Activated T-helper 1 cell treated with anti-CD3 and anti-CD28 coated beads, Interleukin-2, amount 50 U/mL, for 16 hours (primary cell): ENCODE data around the gene HSPB1.
"Not testable (repeated sequence)": the region's sequence is repeated elsewhere in the genome, so short reads cannot be mapped to it uniquely, and the experiment has no call there.

Source experiments
- DNase-seq, 2 donors: peaks; one replicate each; pipeline ENCODE4 v3.0.0-alpha.2; 2020; ENCODE audit warnings: low read depth in 1 of 2, low spot score in 1 of 2

HSPB1 gene

DNA sequence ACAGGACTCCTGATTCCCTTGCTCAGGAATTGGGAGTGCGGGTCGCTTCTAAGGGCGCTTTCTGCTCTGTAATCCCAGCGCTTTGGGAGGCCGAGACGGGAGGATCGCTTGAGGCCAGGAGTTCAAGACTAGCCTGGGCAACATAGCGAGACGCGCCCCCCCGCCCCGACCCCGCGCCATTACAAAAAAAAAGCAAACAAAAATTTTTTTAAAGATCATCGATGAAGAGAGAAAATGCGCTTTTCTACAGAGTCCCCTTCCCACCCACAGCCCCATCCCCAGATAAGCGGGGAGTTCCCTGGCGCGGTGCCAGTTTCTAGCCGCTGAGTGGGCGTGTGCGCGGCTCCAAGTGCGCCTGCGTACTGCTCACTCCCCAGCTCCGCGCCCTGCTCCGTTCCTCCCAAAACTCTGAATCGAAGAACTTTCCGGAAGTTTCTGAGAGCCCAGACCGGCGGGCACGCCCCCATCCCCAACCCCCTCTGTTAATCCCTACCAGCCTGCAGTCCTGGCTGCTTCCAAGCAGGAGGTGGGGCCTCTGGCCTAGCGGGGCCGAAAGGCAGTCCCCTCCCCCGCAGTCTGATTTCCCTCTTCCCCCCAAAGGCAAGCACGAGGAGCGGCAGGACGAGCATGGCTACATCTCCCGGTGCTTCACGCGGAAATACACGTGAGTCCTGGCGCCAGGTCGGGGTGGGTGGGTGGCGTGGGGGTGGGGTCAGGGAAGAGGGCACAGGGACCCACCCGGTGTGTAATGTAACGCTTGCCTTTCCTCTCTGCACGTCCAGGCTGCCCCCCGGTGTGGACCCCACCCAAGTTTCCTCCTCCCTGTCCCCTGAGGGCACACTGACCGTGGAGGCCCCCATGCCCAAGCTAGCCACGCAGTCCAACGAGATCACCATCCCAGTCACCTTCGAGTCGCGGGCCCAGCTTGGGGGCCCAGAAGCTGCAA lies 1.0 kb downstream of the HSPB1 start:
- peak; percentile 63 to 73 for DNase-seq

DNA sequence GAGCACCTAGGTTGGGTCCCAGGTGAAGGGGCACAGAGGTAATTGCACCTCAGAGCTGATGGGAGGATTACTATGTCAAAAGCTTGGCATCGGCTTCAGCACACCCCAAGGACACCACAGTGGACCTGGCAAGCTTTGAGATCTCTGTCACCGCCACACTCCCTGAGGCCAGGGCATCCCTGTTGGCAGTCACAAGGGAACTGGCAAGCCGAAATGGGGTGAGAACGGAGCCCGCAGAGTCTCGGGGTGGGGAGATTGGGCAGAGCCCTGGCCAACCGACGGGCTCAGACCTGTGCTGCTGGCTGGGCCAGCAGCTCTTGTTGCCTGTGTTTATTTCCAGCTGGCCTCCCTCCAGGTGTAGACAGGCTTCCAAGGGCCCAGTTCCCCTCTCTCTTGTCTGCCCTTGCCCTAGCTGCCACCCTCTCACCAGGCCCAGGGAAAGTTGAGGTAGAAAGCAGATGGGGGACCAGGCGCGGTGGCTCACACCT lies 2.5 kb downstream of the HSPB1 start:
- no peak for DNase-seq

DNA sequence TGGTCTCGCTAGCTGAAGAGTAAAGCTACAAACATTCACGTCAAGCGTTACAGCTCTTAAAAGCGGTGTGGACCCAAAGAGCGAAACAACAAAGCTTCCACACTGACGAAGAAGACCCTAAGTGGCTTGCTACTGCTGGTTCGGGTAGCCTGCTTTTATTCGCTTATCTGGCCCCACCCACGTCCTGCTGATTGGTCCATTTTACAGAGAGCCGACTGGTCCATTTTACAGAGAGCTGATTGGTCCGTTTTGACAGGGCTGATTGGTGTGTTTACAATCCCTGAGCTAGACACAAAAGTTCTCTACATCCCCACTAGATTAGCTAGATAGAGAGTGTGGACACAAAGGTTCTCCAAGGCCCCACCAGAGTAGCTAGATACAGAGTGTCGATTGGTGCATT lies 6.4 kb downstream of the HSPB1 start:
- not testable (repeated sequence) for DNase-seq

DNA sequence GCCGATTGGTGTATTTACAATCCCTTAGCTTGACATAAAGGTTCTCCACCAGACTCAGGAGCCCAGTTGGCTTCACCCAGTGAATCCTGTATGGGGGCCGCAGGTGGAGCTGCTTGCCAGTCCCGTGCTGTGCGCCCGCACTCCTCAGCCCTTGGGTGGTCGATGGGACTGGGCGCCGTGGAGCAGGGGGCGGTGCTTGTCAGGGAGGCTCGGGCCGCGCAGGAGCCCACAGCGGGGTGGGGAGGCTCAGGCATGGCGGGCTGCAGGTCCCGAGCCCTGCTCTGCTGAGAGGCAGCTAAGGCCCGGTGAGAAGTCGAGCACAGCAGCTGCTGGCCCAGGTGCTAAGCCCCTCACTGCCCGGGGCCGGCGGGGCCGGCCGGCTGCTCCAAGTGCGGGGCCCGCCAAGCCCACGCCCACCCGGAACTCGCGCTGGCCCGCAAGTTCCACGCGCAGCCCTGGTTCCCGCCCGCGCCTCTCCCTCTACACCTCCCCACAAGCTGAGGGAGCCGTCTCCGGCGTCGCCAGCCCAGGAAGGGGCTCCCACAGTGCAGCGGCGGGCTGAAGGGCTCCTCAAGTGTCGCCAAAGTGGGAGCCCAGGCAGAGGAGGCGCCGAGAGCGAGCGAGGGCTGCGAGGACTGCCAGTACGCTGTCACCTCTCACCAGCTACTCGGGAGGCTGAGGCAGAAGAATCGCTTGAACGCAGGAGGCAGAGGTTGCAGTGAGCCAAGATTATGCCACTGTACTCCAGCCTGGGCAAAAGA lies 7.0 kb downstream of the HSPB1 start:
- not testable (repeated sequence) for DNase-seq

DNA sequence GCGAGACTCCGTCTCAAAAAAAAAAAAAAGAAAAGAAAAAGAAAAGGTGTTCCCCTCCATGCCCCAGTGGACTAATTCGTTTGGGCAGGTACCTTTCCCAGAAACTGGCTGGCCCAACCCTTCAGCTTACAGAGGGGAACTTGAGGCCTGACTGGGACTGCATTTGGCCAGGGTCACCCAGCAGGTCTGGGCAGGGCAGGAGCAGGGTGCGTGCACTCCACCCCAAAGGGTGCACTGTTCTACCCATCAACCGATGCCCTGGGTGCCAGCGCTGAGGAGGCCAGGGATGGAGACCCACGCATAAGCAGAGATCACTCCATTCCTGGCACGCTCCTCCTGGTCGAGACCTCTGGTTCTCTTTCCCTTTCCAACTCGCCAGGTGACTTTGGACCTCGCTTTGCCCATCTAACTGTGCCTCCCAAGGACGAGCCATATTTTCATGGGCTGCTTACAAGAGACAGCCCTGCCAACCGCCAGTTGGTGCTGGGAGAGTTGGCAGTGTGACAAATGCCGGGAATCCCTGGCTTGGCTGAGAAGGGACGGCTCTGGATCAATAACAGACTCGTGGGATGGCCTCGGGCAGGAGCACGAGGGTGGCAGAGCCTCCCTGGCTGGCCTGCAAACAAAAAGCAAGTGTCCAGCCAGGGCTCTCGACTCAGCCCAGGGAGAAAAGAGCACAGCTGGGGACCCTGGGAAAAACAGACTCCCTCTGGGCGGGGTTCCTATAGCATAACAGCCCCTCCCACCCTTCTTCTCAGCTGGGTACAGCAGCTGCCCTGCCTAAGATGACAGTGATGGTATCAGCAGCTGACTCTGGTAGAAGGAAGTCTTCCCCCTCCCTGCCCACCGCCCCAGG lies 7.9 kb downstream of the HSPB1 start:
- DNase-seq: no peak

DNA sequence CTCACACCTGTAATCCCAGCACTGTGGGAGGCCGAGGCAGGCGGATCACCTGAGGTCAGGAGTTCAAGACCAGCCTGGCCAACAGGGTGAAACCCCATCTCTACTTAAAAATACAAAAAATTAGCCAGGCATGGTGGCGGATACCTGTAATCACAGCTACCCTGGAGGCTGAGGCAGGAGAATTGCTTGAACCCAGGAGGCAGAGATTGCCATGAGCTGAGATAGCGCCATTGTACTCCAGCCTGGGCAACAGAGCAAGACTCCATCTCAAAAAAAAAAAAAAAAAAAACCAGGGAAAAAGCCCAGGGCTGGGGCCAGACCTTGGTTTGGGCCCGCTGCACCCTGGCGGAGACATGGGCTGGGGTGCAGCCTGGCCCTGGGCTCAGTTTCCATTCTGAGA lies 9.4 kb downstream of the HSPB1 start:
- not testable (repeated sequence) for DNase-seq

DNA sequence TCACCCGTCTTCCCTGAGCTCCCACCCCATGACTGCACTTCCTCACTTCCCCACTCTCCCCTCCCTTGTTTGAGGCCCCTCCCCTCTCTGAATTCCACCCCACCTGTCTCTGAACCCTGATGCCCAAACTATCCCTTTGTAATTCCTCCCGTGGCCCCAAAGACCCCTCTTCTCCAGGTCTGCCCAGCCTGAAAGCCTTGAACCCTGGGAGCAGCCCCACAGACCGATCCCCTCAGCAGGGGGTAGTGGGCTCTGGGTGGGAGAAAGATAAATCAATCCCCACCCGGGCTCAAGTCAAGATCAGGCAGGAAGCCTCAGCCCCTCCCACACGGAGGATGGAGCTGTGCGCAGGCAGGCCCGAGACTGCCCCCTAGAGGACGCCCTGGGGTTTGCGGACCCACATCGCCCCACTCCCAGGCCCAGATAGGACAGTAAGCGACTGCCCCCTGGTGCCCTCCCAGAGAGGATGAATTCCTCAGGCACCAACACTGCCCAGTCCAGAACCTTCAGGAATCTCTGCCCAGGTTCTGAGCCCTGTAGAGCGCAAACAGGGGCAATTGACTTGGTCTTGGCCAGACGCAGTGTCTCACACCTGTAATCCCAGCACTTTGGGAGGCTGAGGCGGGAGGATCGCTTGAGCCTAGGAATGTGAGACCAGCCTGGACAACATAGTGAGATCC lies 11.7 kb downstream of the HSPB1 start:
- peak; percentile 93 to 96 for DNase-seq

DNA sequence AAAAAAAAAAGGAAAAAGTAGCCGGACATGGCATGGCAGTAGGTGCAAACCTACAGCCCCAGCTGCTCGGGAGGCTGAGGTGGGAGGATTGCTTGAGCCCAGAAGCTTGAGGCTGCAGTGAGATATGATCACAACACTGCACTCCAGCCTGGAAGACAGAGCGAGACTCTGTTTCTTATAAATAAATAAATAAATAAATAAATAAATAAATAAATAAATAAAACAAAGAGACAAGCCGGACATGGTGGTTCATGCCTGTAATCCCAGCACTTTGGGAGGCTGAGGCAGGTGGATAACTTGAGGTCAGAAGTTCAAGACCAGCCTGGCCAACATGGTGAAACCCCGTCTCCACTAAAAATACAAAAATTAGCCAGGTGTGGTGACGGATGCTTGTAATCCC lies 12.3 kb downstream of the HSPB1 start:
- not testable (repeated sequence) for DNase-seq

DNA sequence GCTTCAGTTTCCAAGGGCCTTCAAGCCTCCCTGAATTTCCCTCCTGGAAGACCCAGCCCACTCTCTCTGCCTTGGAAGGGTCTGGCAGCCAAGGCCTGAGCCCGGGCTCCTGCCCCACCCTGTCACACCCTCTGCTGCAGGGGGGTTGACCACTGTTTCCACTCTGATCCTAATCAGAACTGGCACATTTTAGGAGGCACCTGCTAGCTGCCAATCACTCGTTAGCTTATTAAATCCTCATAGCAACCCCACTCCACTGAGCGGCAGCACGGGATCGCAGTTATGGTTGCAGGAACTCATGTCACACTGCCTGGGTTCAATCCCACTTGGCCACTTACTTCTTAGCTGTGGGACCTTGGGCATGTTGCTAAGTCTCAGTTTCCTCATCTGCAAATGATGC lies 12.9 kb downstream of the HSPB1 start:
- DNase-seq: no peak

DNA sequence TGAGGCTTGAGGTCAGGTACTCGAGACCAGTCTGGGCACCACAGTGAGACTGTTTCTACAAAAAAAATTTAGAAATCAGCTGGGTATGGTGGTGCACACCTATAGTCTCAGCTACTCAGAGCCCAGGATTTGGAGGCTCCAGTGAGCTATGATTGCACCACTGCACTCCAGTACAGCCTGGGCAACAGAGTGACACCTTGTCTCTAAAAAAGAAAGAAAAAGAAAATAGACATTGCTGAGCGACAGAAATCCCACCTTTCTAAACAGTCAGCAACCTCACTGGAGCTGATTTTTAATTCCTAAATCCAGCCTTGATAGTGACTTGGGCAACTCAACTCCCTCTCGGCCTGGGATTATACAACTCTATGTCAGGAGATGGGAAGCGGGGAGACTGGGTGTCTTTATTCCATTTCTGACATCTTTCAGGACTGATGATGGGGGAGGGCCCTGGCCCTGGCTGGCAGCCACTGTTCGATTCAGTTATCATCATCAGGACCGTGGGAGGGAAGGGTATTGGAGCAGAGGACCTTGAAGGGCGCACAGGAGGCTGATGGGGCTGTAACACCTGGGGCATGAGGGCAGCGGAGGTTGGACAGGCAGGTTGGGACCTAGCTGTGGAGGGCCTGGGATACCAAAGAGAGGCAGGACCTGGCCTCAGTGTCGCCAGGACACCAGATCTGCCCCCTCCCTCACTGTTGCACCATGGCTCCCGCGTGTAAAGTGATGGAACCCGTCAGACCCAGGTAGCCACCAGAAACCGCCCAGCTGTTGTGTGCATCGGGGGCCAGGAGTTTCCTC lies 14.7 kb downstream of the HSPB1 start:
- DNase-seq: no peak

DNA sequence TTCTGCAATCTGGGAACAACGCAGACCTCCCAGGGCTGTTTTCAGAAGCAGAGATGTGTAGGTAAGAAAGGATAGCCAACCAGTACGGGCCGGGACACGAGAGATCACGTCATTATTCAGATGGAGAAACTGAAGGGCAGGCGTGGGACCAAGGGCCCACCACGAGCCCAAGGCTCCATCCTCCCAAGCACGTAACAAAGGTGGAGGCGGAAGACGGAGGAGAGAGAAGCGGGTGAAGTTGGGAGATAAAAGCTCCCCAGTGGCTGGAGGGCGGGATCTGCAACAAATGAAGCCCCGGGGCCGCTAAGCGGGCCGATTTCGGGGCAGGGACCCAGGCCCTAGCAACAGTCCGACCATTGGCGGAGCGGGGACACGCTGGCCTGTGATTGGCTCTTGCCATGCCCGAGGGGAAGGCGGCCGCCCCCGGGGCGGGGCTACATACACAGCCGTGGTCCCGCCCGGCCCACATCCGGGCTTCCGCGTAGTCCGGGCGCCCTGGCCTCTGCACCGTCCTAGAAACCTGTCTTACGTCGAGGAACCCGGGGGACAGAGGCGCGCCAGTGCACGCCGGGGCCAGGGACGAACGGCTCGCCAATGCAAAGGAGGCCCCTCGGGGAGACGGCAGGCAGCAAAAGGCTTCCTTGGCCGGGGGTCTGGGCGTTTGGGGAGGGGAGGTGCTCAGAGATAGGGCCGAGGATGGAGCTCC lies 15.5 kb downstream of the HSPB1 start:
- peak; percentile 90 to 93 for DNase-seq

DNA sequence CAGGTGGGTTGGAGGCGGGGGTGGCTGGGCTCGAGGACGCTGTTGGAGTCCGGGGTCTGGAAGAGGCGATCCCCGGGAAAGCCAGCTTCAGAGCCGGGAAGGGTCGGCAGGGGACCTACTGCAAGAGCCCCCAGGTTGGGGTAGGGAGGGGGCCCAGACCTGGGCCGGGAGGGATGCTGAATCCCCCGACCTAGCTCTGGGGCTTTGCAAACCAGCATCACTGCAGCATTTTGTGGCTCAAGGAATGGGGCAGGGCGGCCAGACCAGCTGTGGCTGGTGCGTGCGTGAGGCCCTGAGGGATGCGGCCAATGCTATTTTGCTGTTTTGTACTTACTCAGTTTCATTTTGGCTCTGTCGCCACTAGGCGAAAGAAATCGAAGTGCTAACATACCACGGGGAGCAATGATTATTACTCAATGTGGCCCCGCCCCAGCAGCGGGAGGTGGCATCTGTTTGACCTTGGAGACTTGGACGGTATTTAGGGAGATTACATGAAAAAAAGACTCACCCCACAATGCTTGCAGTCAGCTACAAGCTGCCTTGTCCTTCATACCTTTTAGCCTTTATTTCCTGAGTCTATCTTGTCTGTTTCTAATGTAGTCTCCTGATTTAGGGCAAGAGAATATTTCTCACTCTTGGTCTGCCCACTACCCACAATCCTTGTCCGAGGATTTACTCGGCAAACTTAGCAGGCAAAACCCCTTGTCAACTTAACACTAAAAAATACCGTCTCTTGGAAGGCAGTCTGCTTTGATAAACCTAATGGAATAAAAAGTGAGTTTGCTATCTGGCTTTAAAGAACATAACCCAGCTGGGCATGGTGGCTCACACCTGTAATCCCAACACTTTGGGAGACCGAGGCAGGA lies 16.2 kb downstream of the HSPB1 start:
- peak; percentile 26 to 40 for DNase-seq

DNA sequence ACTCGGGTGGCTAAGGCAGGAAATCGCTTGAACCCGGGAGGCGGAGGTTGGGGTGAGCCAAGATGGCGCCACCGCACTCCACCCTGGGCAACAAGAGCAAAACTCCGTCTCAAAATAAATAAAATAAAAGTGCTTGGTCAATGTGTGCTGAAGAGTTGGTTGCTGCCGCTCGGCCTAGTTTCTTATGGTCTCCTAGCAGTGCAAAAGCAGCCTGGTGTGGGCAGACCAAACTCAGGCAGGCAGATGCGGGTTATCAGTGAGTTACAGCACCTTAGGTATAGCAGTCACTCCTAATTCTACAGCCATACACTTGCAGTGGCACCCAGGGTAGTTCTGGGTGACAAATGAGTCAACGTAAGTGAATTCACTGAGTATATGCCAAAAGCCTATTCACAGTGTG lies 22.6 kb downstream of the HSPB1 start:
- DNase-seq: no peak

DNA sequence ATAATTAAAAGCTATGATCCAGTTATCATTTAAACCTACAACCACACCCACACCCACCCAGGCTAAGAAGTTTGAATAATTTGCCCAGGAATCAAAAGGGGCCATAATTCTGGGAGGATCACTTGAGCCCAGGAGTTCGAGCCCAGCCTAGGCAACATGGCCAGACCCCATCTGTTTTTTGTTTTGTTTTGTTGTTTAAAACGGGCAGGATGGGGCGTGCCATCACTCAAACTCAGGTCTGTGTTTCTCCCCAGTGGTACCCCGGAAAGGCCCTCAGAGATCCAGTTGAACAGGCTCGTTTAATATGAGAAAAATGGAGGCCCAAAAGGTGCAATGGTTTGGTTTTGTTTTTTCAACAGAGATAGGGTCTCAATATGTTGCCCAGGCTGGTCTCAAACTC lies 23.3 kb downstream of the HSPB1 start:
- DNase-seq: no peak

DNA sequence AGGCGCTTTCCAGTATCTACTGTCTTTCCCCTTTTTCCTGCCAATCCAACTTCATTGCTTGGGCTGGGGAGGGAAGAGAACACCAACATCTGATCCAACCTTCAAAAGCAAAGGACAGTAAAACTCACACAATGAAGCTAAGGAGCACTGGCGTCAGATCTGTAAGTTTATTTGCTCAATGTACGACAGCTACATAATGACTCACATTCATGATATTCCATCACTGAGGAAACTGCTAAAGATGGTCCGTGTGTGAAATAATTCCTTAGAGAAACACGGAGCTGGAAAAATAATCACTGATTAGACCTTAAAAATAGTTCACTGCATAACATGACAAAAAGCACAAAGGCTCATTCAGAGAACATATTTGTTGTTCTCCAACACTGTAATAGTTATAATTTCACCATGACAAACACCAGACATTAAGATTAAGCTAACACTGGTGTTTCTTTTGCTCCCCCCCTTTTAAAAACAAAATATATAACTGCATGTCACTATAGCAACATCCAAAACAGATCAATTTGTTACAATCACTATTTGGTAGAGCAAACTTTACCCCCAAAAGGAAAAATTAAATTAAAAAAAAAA lies 24.3 kb downstream of the HSPB1 start:
- no peak for DNase-seq

DNA sequence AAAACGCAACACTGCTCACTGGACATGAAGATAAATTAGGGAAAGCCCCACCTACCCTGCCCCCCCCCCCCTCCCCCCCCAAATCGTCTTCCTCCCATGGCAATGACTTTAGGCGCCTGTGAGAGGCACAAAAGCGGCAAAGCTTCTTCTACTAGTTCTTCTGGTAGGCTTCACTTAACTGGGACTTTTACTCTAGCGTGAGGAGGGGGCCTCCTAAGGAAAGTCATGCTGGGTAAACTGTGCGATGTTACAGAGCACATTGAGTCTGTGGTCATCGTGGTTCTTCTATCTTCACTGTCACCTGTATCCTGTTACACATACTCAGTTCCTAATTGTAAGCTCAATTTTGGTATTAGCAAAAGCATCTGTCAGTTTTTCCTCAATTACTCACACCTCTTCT lies 25.1 kb downstream of the HSPB1 start:
- DNase-seq: no peak

DNA sequence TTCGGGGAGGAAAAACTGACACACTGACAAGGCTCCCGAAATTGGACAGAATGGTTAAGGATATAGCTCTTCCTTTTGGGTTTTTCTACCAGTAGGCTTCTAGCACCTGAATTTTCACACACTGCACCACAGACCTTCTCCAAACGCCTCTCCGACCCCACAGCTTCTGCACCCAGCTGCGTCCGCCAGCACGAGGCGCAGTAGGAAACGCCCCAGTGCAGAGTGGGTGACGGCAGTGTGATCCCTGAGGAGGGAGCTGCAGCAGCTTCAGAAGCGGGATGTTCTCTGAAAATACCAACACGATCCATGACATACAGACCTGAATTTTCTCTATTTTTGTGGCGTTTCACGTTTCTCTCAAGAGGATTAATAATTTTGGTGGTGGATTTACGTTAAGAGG lies 25.9 kb downstream of the HSPB1 start:
- no peak for DNase-seq

DNA sequence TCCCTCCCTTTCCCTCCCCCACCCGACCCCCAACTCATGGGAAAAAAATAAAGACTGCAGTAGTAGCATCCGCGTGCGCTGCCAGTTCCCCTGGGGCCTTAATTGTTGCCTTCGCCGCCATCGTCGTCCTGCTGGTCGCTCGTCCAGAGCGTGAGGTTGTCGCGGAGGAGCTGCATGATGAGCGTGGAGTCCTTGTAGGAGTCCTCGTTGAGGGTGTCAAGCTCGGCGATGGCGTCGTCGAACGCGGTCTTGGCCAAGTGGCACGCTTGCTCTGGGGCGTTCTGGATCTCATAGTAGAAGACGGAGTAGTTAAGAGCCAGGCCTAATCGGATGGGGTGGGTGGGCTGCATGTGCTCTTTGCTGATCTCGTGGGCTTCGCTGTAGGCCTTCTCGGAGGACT lies 27.0 kb downstream of the HSPB1 start:
- DNase-seq: no peak
